Spleen (tissue), 7 donors: ENCODE results near the gene SLIT3.

Experiments used
- POLR2A ChIP-seq, 3 donors: fragments of 450-650 bp; IDR thresholded peaks; one replicate each; pipeline ENCODE4 v1.5.1; 2017; ENCODE audit warnings: antibody characterized with exemption in 3 of 3, mild to moderate bottlenecking in 1 of 3
- TF ChIP-seq, protein P1 (sequence below), 11 experiments: fragments of 200-600 bp in 7 of 11; fragments of 450-650 bp in 4 of 11; sonication (generic) in 4 of 11; IDR thresholded peaks in 8 of 11; conservative IDR thresholded peaks in 3 of 11; 1 replicate in 7 of 11; 2 replicates in 4 of 11; pipeline versions ENCODE4 v1.4.0 to v1.8.0; 2016 to 2021; ENCODE audit warnings: antibody characterized with exemption in 11 of 11, inconsistent platforms in 4 of 11, mild to moderate bottlenecking in 1 of 11
- donor health status: DM: no; HTN: no; CAD: no; lungs with moderate emphysema.
- donor health status: DM: no; HTN: no; CAD: no.
- donor health status: DM: no; HTN: no; CAD: no.

DNA sequence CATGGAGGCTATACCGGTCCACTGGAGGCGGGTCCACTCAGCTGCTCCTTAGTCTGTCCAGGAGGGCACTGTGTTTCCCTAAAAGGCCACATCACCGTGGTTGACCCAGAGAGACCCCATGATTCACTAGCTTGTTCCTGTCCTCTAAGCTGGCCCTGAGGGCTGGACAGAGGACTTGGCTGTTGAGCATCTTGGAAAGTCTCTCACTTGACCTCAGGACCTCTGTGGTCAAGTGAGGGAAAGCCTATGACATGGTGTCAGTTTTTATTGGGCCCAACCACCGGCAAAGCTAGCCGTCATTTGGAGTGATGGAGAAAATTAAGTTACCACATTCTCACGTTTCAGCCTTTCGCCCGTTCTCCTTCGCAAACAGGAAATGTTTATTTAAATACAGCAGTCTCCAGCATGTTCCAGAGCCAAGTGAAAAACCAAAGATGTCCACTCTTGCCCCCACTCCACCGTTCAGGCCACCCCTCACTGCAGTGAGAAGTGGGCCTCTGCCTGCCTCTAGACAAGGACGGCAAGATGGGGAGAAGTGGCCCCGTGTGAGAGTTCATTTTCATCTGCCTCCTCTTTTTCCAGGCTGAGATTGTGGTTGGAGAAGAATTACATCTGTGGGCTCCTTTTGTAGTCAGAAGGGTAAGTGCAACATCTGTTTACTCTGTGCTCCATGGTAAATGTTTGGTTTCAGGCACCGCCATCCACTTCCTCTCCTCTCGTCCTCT is 4.4 kb downstream of the SLIT3 start:
- TF ChIP-seq POLR2A (IDR thresholded peaks at IDR 0.05) = no peak
- TF ChIP-seq, protein P1, sequence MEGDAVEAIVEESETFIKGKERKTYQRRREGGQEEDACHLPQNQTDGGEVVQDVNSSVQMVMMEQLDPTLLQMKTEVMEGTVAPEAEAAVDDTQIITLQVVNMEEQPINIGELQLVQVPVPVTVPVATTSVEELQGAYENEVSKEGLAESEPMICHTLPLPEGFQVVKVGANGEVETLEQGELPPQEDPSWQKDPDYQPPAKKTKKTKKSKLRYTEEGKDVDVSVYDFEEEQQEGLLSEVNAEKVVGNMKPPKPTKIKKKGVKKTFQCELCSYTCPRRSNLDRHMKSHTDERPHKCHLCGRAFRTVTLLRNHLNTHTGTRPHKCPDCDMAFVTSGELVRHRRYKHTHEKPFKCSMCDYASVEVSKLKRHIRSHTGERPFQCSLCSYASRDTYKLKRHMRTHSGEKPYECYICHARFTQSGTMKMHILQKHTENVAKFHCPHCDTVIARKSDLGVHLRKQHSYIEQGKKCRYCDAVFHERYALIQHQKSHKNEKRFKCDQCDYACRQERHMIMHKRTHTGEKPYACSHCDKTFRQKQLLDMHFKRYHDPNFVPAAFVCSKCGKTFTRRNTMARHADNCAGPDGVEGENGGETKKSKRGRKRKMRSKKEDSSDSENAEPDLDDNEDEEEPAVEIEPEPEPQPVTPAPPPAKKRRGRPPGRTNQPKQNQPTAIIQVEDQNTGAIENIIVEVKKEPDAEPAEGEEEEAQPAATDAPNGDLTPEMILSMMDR (IDR thresholded peaks at IDR 0.05 in 8 of 11, conservative IDR thresholded peaks at IDR 0.05 in 3 of 11) = no peak
